IMR-90 (cell line): Measurements from ENCODE around the gene NATD1. TPM values are rescaled to one million over a fixed set of nuclear protein-coding genes. Genes with fewer than 3 reads are reported as not detected.

Experiments used
- ATAC-seq: fragments of 200-7000 bp; cut with Tn5 transposase; 2 replicates; pipeline ENCODE4 v1.9.1; 2020; ENCODE audit warnings: low read depth, mild to moderate bottlenecking, moderate library complexity
- BruUV-seq: library from RNA; stranded (reverse); fragments of 400-500 nt; replicated peaks from 2 replicates; lab custom pipeline; 2021; lab: Mats Ljungman, UMichigan
- CTCF ChIA-PET: fragments of 300-600 bp; formaldehyde crosslinking; extraction: SDS; loops from one replicate; lab custom pipeline; 2021; ENCODE audit warnings: antibody characterized with exemption; lab: Yijun Ruan, JAX
- POLR2A ChIA-PET: fragments of 300-600 bp; sonication (Branson Sonifier 250); formaldehyde crosslinking; loops from one replicate; lab custom pipeline; 2022; ENCODE audit warnings: antibody characterized with exemption; ENCODE audit not compliant: unreplicated experiment; lab: Charles Lee
- DNase-seq: peaks from one replicate; pipeline ENCODE4 v3.0.0; 2013
- H2AFZ ChIP-seq: replicated peaks from 2 replicates; pipeline ENCODE3; 2013; ENCODE audit warnings: low read length, mild to moderate bottlenecking; ENCODE audit not compliant: poor library complexity
- H2AK5ac ChIP-seq: 2 replicates; pipeline ENCODE4 v1.6.1; 2013; ENCODE audit warnings: low read depth, low read length, inconsistent platforms
- H2AK9ac ChIP-seq: replicated peaks from 2 replicates; pipeline ENCODE3; 2013; ENCODE audit warnings: mild to moderate bottlenecking, low read depth, low read length, moderate library complexity; ENCODE audit not compliant: poor library complexity
- H2BK120ac ChIP-seq: 2 replicates; pipeline ENCODE4 v1.6.1; 2013; ENCODE audit warnings: low read depth, low read length, inconsistent platforms
- H2BK15ac ChIP-seq: 3 replicates; pipeline ENCODE4 v1.6.1; 2013; ENCODE audit warnings: low read depth, low read length, inconsistent platforms
- H2BK20ac ChIP-seq: 2 replicates; pipeline ENCODE4 v1.6.1; 2013; ENCODE audit warnings: low read depth, mild to moderate bottlenecking, inconsistent platforms, low read length, moderate library complexity
- H2BK5ac ChIP-seq: 2 replicates; pipeline ENCODE4 v1.6.1; 2013; ENCODE audit warnings: mild to moderate bottlenecking, low read depth, low read length, inconsistent platforms; ENCODE audit not compliant: poor library complexity, severe bottlenecking
- H3K14ac ChIP-seq: replicated peaks from 2 replicates; pipeline ENCODE4 v1.6.1; 2013; ENCODE audit warnings: low read depth, low read length, inconsistent platforms
- H3K18ac ChIP-seq: 2 replicates; pipeline ENCODE4 v1.6.1; 2013; ENCODE audit warnings: low read depth, low read length, control low read depth
- H3K23ac ChIP-seq: 2 replicates; pipeline ENCODE4 v1.6.1; 2013; ENCODE audit warnings: low read depth, low read length, inconsistent platforms
- H3K27ac ChIP-seq: 2 replicates; pipeline ENCODE4 v1.5.1; 2013; ENCODE audit warnings: mild to moderate bottlenecking, control low read depth, low read length; ENCODE audit not compliant: insufficient read depth
- H3K27me3 ChIP-seq: 2 replicates; pipeline ENCODE4 v1.6.1; 2013; ENCODE audit warnings: low read length; ENCODE audit not compliant: control insufficient read depth, insufficient read depth
- H3K36me3 ChIP-seq: 2 replicates; pipeline ENCODE4 v1.6.1; 2013; ENCODE audit warnings: low read length, mixed read lengths; ENCODE audit not compliant: control insufficient read depth, insufficient read depth
- H3K4ac ChIP-seq: 2 replicates; pipeline ENCODE4 v1.6.1; 2013; ENCODE audit warnings: low read depth, low read length, inconsistent platforms
- H3K4me1 ChIP-seq: 2 replicates; pipeline ENCODE4 v1.6.1; 2013; ENCODE audit warnings: low read length, mixed read lengths; ENCODE audit not compliant: control insufficient read depth, insufficient read depth
- H3K4me2 ChIP-seq: 2 replicates; pipeline ENCODE4 v1.6.1; 2013; ENCODE audit warnings: low read depth, mild to moderate bottlenecking, control low read depth, low read length, moderate library complexity
- H3K4me3 ChIP-seq: 2 replicates; pipeline ENCODE4 v1.5.1; 2013; ENCODE audit warnings: low read depth, mild to moderate bottlenecking, control low read depth, low read length, moderate library complexity; ENCODE audit not compliant: insufficient read depth
- H3K56ac ChIP-seq: 2 replicates; pipeline ENCODE4 v1.6.1; 2013; ENCODE audit warnings: low read length, inconsistent platforms; ENCODE audit not compliant: insufficient read depth; ENCODE audit errors: extremely low read depth
- H3K79me1 ChIP-seq, 2 experiments: 2 replicates each; pipeline ENCODE4 v1.6.1; 2013; ENCODE audit warnings: low read length in 2 of 2, inconsistent platforms in 1 of 2, low read depth in 1 of 2
- H3K9ac ChIP-seq: 2 replicates; pipeline ENCODE4 v1.6.1; 2013; ENCODE audit warnings: low read depth, low read length, control low read depth
- H3K9me1 ChIP-seq: 2 replicates; pipeline ENCODE4 v1.6.1; 2013; ENCODE audit warnings: low read length, inconsistent platforms; ENCODE audit not compliant: insufficient read depth
- H3K9me3 ChIP-seq: 2 replicates; pipeline ENCODE4 v1.6.1; 2013; ENCODE audit warnings: low read length; ENCODE audit not compliant: control insufficient read depth, insufficient read depth
- H4K20me1 ChIP-seq: 2 replicates; pipeline ENCODE4 v1.6.1; 2013; ENCODE audit warnings: low read length, inconsistent platforms; ENCODE audit not compliant: insufficient read depth
- H4K5ac ChIP-seq: 2 replicates; pipeline ENCODE4 v1.6.1; 2013; ENCODE audit warnings: mild to moderate bottlenecking, low read depth, low read length, control low read depth
- H4K8ac ChIP-seq, 2 experiments: 2 replicates each; pipeline ENCODE4 v1.6.1; 2013; ENCODE audit warnings: low read depth in 2 of 2, low read length in 2 of 2, control low read depth in 1 of 2, inconsistent platforms in 1 of 2
- H4K91ac ChIP-seq: 2 replicates; pipeline ENCODE4 v1.6.1; 2013; ENCODE audit warnings: low read depth, low read length, inconsistent platforms; ENCODE audit not compliant: insufficient read depth
- MAFK ChIP-seq: IDR thresholded peaks from 2 replicates; pipeline ENCODE4 v1.6.1; 2012; ENCODE audit warnings: low read depth, low read length, improper control_type of control experiment
- MXI1 ChIP-seq: IDR thresholded peaks from 2 replicates; pipeline ENCODE4 v1.6.1; 2012; ENCODE audit warnings: low read depth, mild to moderate bottlenecking, low read length, moderate library complexity, borderline replicate concordance
- RFX5 ChIP-seq: IDR thresholded peaks from 2 replicates; pipeline ENCODE4 v1.8.0; 2012; ENCODE audit warnings: low read depth, mild to moderate bottlenecking, low read length, moderate library complexity
- SMC3 ChIP-seq: fragments of 150-350 bp; IDR thresholded peaks from 2 replicates; pipeline ENCODE4 v1.6.1; 2016; ENCODE audit warnings: low read depth, mild to moderate bottlenecking, antibody characterized with exemption, low read length, moderate library complexity
- WGBS, 2 experiments: methylation state at CpG; one replicate each; pipeline versions ENCODE4 v1.1.5 to v1.1.7; 2013; ENCODE audit warnings: missing lambda C conversion rate in 2 of 2; ENCODE audit not compliant: insufficient read length in 1 of 2; ENCODE audit errors: extremely low coverage in 2 of 2; 5-methylcytosine and 5-hydroxymethylcytosine counted together
- dilution Hi-C: fragments of 300-500 bp; cut with HindIII; formaldehyde crosslinking; loops from one replicate; pipeline ENCODE4 v1.14.3; 2018; ENCODE audit warnings: low sequenced_read_pairs; ENCODE audit not compliant: unreplicated experiment
- in situ Hi-C: fragments of 300-500 bp; cut with MboI; formaldehyde crosslinking; loops from 3 replicates; pipeline ENCODE4 v1.14.3; 2019; ENCODE audit warnings: low sequenced_read_pairs, inconsistent platforms, mixed read lengths
- intact Hi-C: fragments of 100-400 bp; cut with micrococcal nuclease; formaldehyde crosslinking; loops from 2 replicates; pipeline ENCODE4 v1.10.0; 2022
- polyA plus RNA-seq, 3 experiments: library from polyadenylated mRNA; depleted of rRNA; stranded (reverse); fragments of >200 nt; gene quantifications; 2 replicates each; pipeline ENCODE4 v1.2.3, GENCODE V29; 2012; ENCODE audit warnings: low replicate concordance in 1 of 3
- total RNA-seq: library from RNA; depleted of rRNA; stranded (reverse); fragments of >200 nt; gene quantifications from 2 replicates; pipeline ENCODE4 v1.2.3, GENCODE V29; 2012
- TF ChIP-seq, protein P1 (sequence below): fragments of 150-350 bp; IDR thresholded peaks from 2 replicates; pipeline ENCODE4 v1.6.1; 2016; ENCODE audit warnings: low read depth, mild to moderate bottlenecking, low read length, moderate library complexity, borderline replicate concordance

NATD1 gene
- total and polyA plus RNA-seq, 2 of the 4 experiments (the other 2 are of a cell fraction) = 0.90 to 4.3 TPM

DNA sequence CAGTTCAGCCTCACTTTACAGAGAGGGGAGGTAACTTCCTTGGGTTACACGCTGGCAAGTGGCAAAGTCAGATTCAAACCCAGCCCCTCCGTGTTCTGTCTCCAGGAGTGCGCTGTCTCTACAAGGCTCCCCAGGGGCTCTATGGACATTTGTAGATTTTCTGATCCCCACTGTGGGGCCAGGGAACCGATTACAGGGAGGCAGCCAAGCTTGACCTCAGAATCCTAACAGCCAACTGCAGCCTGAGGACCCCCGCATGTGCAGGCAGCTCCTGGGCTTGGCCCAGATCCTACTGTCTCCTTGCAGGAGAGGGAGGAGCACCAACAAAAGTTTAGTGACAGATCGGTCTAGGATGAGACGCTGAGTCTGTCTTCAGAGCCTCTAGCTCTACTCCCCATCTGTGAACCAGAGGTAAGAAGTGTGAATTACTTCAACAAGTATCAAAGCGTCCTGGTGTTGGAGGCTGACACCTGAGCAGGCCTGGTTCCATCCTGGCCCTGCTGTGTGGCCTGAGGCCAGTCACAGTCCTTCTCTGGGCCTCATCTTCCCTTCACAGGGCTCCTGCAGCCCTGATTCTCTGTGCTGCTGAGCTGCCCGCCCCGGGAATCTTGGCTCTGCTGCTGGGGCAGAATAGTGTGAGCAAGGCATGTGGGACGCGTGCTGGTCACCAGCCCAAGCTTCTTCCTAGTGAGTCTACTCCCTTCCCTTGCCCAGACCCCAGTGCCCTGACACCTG lies 9.2 kb upstream of the NATD1 start:
- Histone ChIP-seq H2BK120ac (no peak overlapping the region), H3K4ac (no peak overlapping the region; the same call in 1 of the 2 replicates), H3K27me3 (no peaks in the 10 kb centered on the region; the same call in 1 of the 2 replicates), H3K27ac (no peak overlapping the region), H4K91ac (no peak overlapping the region), H3K9ac (no peak overlapping the region), H3K79me1 (no peaks in the 10 kb centered on the region), H3K4me3 (no peak overlapping the region), H3K36me3 (no peaks in the 10 kb centered on the region), H3K9me1 (0 out of 2 replicates have a peak, but pooled peaks cover 3% of the 10 kb centered on the region), H2AFZ (peak overlapping the region; percentile 32), H3K4me1 (peaks cover 6% of the 10 kb centered on the region; the same call in 1 of the 2 replicates), H4K8ac (no peak overlapping the region), H3K23ac (no peak overlapping the region), H2BK5ac (no peak overlapping the region), H4K20me1 (no peaks in the 10 kb centered on the region), H2BK15ac (no peak overlapping the region; the same call in 2 of the 3 replicates), H3K18ac (no peak overlapping the region), H2BK20ac (no peak overlapping the region), H4K5ac (no peak overlapping the region), H3K4me2 (no peak overlapping the region), H2AK5ac (peak overlapping the region; percentile 28; the same call in 1 of the 2 replicates), H3K14ac (no peak overlapping the region), H3K9me3 (no peaks in the 10 kb centered on the region), H3K56ac (no peak overlapping the region), H2AK9ac (no peak overlapping the region)
- BruUV-seq = no TSS peak
- DNase-seq (no peak), ATAC-seq (no peak)
- TF ChIP-seq MXI1 (no peak), MAFK (no peak), SMC3 (no peak), RFX5 (no peak)
- TF ChIP-seq, protein P1, sequence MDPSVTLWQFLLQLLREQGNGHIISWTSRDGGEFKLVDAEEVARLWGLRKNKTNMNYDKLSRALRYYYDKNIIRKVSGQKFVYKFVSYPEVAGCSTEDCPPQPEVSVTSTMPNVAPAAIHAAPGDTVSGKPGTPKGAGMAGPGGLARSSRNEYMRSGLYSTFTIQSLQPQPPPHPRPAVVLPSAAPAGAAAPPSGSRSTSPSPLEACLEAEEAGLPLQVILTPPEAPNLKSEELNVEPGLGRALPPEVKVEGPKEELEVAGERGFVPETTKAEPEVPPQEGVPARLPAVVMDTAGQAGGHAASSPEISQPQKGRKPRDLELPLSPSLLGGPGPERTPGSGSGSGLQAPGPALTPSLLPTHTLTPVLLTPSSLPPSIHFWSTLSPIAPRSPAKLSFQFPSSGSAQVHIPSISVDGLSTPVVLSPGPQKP = no peak
- in situ Hi-C loops = no loop called here
- intact Hi-C loops = no loop called here
- ChIA-PET CTCF (no interaction called here), POLR2A (no interaction called here)
- dilution Hi-C loops = no loop called here
- 71% methylated on average over 1 of the region's 12 CpGs; no CpG with 5 or more reads in 1 of the 2 experiments for WGBS, 2 experiments
